HepG2 (cell line): ENCODE data around the gene CMIP. TPM values are rescaled to one million over a fixed set of nuclear protein-coding genes. Genes with fewer than 3 reads are reported as not detected.

Source experiments
- CAMTA2 ChIP-seq: sonication (generic); formaldehyde crosslinking; IDR thresholded peaks from 2 replicates; pipeline ENCODE4 v1.4.0; 2020; ENCODE audit warnings: mild to moderate bottlenecking, missing genetic modification reagents, borderline replicate concordance
- FOXK1 ChIP-seq: sonication (generic); formaldehyde crosslinking; IDR thresholded peaks from 2 replicates; pipeline ENCODE4 v1.4.0; 2020; ENCODE audit warnings: low read depth, missing genetic modification reagents, borderline replicate concordance
- GABPA ChIP-seq, 2 experiments: IDR thresholded peaks; 2 replicates each; pipeline ENCODE4 v1.6.1; 2011 to 2016; ENCODE audit warnings: low read depth in 2 of 2, low read length in 1 of 2, missing biosample characterization in 1 of 2, missing genetic modification characterization in 1 of 2
- GLI4 ChIP-seq: sonication (generic); formaldehyde crosslinking; IDR thresholded peaks from 2 replicates; pipeline ENCODE4 v1.5.1; 2020; ENCODE audit warnings: missing genetic modification reagents, mild to moderate bottlenecking, moderate library complexity, borderline replicate concordance
- HNRNPLL ChIP-seq: fragments of 200-400 bp; formaldehyde crosslinking; IDR thresholded peaks from 2 replicates; pipeline ENCODE4 v1.6.1; 2017; ENCODE audit warnings: mild to moderate bottlenecking, low read depth, low read length; ENCODE audit not compliant: poor library complexity, severe bottlenecking
- NFKB2 ChIP-seq: sonication (generic); formaldehyde crosslinking; IDR thresholded peaks from 2 replicates; pipeline ENCODE4 v1.4.0; 2020; ENCODE audit warnings: missing genetic modification reagents, borderline replicate concordance
- REL ChIP-seq: sonication (generic); formaldehyde crosslinking; conservative IDR thresholded peaks from 2 replicates; pipeline ENCODE4 v1.8.0; 2022; ENCODE audit warnings: mild to moderate bottlenecking, missing genetic modification reagents, moderate library complexity
- RELA ChIP-seq: sonication (generic); formaldehyde crosslinking; IDR thresholded peaks from 2 replicates; pipeline ENCODE4 v1.4.0; 2020; ENCODE audit warnings: missing genetic modification reagents
- SMC3 ChIP-seq: IDR thresholded peaks from 2 replicates; pipeline ENCODE4 v1.6.1; 2011; ENCODE audit warnings: low read length, improper control_type of control experiment
- SPEN ChIP-seq: sonication (generic); formaldehyde crosslinking; IDR thresholded peaks from 2 replicates; pipeline ENCODE4 v1.5.1; 2020; ENCODE audit warnings: low read depth, mild to moderate bottlenecking, missing genetic modification reagents
- SUZ12 ChIP-seq: fragments of 150-350 bp; IDR thresholded peaks from 2 replicates; pipeline ENCODE4 v1.6.1; 2014; ENCODE audit warnings: low read depth, low read length
- TBP ChIP-seq: sonication (generic); formaldehyde crosslinking; IDR thresholded peaks from 2 replicates; pipeline ENCODE4 v1.5.0; 2020; ENCODE audit warnings: missing genetic modification reagents
- TOE1 ChIP-seq: sonication (generic); formaldehyde crosslinking; IDR thresholded peaks from 2 replicates; pipeline ENCODE4 v1.4.0; 2020; ENCODE audit warnings: mild to moderate bottlenecking, missing genetic modification reagents
- XRCC5 ChIP-seq: fragments of 200-400 bp; formaldehyde crosslinking; optimal IDR thresholded peaks from 2 replicates; pipeline ENCODE3; 2017; ENCODE audit warnings: mild to moderate bottlenecking, low read length
- ZBTB10 ChIP-seq: sonication (generic); formaldehyde crosslinking; IDR thresholded peaks from 2 replicates; pipeline ENCODE4 v1.4.0; 2020; ENCODE audit warnings: missing genetic modification reagents, borderline replicate concordance
- ZBTB38 ChIP-seq: sonication (generic); formaldehyde crosslinking; IDR thresholded peaks from 2 replicates; pipeline ENCODE4 v1.5.1; 2020; ENCODE audit warnings: mild to moderate bottlenecking, missing genetic modification reagents
- ZNF337 ChIP-seq: sonication (generic); formaldehyde crosslinking; IDR thresholded peaks from 2 replicates; pipeline ENCODE4 v1.5.1; 2020; ENCODE audit warnings: missing genetic modification reagents, low read depth, mild to moderate bottlenecking, borderline replicate concordance
- ZNF547 ChIP-seq: sonication (generic); formaldehyde crosslinking; IDR thresholded peaks from 2 replicates; pipeline ENCODE4 v1.5.1; 2020; ENCODE audit warnings: mild to moderate bottlenecking, missing genetic modification reagents
- polyA plus RNA-seq, 8 experiments: library from polyadenylated mRNA; depleted of rRNA in 3 of 8; stranded (reverse) in 7 of 8; unstranded in 1 of 8; fragments of >200 nt; fragmentation: Illumina TruSeq in 4 of 8; extraction: Trizol in 4 of 8; gene quantifications; 2 replicates each; pipeline versions ENCODE4 v1.2.1 to v1.2.3, GENCODE V29; 2011 to 2016; ENCODE audit warnings: low read depth in 4 of 8, missing spikeins in 1 of 8, mixed read lengths in 1 of 8; ENCODE audit not compliant: insufficient read depth in 1 of 8
- total RNA-seq, 5 experiments: library from RNA; depleted of rRNA; stranded (reverse); fragments of >200 nt; fragmentation: Illumina TruSeq; extraction: Trizol; gene quantifications; 2 replicates each; pipeline ENCODE4 v1.2.3, GENCODE V29; 2016; ENCODE audit warnings: low read depth in 1 of 5
- TF ChIP-seq, protein P1 (sequence below): sonication (generic); formaldehyde crosslinking; IDR thresholded peaks from 2 replicates; pipeline ENCODE4 v1.8.0; 2022; ENCODE audit warnings: missing genetic modification reagents, mild to moderate bottlenecking, borderline replicate concordance

The CMIP gene
- total and polyA plus RNA-seq, 2 of the 13 experiments (the other 11 are each of a cell fraction or from before 2014, with no cell fraction given): 10.9 to 18.1 TPM

DNA sequence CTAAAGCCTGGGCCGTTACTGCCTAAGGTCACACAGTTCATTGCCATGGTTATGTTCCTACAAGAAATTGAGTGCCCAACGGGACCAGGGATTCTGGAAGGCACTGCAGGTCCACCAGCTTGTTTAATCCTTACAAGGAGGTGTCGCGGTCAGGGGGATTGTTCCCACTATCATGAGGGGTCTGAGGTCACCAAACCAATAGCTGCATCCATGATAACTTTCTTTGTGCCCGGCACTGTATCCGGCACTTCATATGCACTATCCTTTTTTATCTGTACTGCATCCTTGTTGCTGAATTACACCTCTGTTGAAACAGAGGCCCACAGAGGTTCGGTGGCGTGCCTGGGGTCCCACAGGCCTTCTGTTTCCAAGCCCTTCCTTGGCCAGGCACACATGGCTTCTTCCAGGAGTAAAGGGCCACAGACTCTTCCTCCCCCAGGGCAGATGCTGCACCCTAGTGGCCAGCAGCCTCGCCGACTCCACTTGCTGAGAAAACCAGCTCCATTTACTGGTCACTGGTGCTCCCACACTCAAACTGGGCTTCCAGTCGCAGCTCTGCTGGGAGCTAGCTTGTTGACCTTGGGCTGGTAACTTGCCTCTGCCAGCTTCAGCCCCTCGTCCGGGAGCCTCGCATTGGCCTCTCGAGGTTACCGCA lies 252.5 kb downstream of the CMIP start (continued):
- peak; percentile 35 for TF ChIP-seq SMC3
- TF ChIP-seq, protein P1, sequence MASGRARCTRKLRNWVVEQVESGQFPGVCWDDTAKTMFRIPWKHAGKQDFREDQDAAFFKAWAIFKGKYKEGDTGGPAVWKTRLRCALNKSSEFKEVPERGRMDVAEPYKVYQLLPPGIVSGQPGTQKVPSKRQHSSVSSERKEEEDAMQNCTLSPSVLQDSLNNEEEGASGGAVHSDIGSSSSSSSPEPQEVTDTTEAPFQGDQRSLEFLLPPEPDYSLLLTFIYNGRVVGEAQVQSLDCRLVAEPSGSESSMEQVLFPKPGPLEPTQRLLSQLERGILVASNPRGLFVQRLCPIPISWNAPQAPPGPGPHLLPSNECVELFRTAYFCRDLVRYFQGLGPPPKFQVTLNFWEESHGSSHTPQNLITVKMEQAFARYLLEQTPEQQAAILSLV (CRISPR knock-in tag): no peak
- peak; percentile 46; the same call in 1 of the 2 replicates for TF ChIP-seq SPEN (CRISPR knock-in tag)
- peak; percentile 71 for TF ChIP-seq XRCC5
- 0 out of 2 replicates have a peak, but pooled peaks have one; percentile 30 for TF ChIP-seq RELA
- no peak for TF ChIP-seq GLI4 (CRISPR knock-in tag)
- no peak for TF ChIP-seq TBP
- TF ChIP-seq SUZ12: no peak
- 0 out of 2 replicates have a peak, but pooled peaks have one; percentile 19 for TF ChIP-seq ZNF547 (CRISPR knock-in tag)
- TF ChIP-seq ZBTB38 (CRISPR knock-in tag): 0 out of 2 replicates have a peak, but pooled peaks have one; percentile 47
- TF ChIP-seq GABPA (IDR thresholded peaks at IDR 0.05; ENCODE audit: low read depth, low read length): no peak
- TF ChIP-seq GABPA (CRISPR knock-in tag; IDR thresholded peaks at IDR 0.05; ENCODE audit: low read depth): no peak
- no peak for TF ChIP-seq ZNF337 (CRISPR knock-in tag)
- TF ChIP-seq FOXK1 (CRISPR knock-in tag): no peak
- TF ChIP-seq TOE1 (CRISPR knock-in tag): no peak
- no peak for TF ChIP-seq ZBTB10
- TF ChIP-seq HNRNPLL: no peak
- no peak for TF ChIP-seq REL
- TF ChIP-seq NFKB2 (CRISPR knock-in tag): peak; percentile 38; the same call in 1 of the 2 replicates
- TF ChIP-seq CAMTA2 (CRISPR knock-in tag): no peak
